ENCODE measurements around the gene HBZ.
"Not testable (repeated sequence)": the region's sequence is repeated elsewhere in the genome, so short reads cannot be mapped to it uniquely, and the experiment has no call there.

HBZ gene

GRCh38 chr16:138049-138417 is 14.4 kb upstream of the HBZ start:
- DNase-seq = no peak

- no peak for DNase-seq
Measured at GRCh38 chr16:140175-140857, 12.1 kb upstream of the HBZ start.

- DNase-seq = no peak
Measured at GRCh38 chr16:142405-142967, 10.0 kb upstream of the HBZ start.

- no peak for DNase-seq
Measured at GRCh38 chr16:143047-143446, 9.4 kb upstream of the HBZ start.

- no peak for DNase-seq
Measured at GRCh38 chr16:143456-143855, 9.0 kb upstream of the HBZ start.

- no peak for DNase-seq
Measured at GRCh38 chr16:144797-145252, 7.6 kb upstream of the HBZ start.

GRCh38 chr16:146646-147045 is 5.8 kb upstream of the HBZ start:
- DNase-seq = no peak

GRCh38 chr16:149024-149660 is 3.3 kb upstream of the HBZ start:
- DNase-seq = no peak

GRCh38 chr16:153129-153521 is 681 bp downstream of the HBZ start:
- DNase-seq = not testable (repeated sequence)

GRCh38 chr16:153550-154216 is 1.2 kb downstream of the HBZ start:
- not testable (repeated sequence) for DNase-seq

GRCh38 chr16:154217-155030 is 2.0 kb downstream of the HBZ start:
- DNase-seq = peak in 1 of 2 experiments; percentile 40

GRCh38 chr16:155031-155398 is 2.6 kb downstream of the HBZ start:
- no peak for DNase-seq

- no peak for DNase-seq
Measured at GRCh38 chr16:159136-159849, 6.8 kb downstream of the HBZ start.

- DNase-seq = not testable (repeated sequence)
Measured at GRCh38 chr16:160242-160641, 7.8 kb downstream of the HBZ start.

GRCh38 chr16:160691-161190 is 8.3 kb downstream of the HBZ start:
- no peak for DNase-seq

- no peak for DNase-seq
Measured at GRCh38 chr16:162271-162991, 10.0 kb downstream of the HBZ start.

GRCh38 chr16:163139-163538 is 10.7 kb downstream of the HBZ start:
- DNase-seq = not testable (repeated sequence)

GRCh38 chr16:163696-164095 is 11.3 kb downstream of the HBZ start:
- not testable (repeated sequence) for DNase-seq

- DNase-seq = not testable (repeated sequence)
Measured at GRCh38 chr16:164134-164823, 11.8 kb downstream of the HBZ start.

- peak in 1 of 2 experiments; percentile 34 for DNase-seq
Measured at GRCh38 chr16:164827-165538, 12.5 kb downstream of the HBZ start.
